IMR-90 (cell line): ENCODE results near the gene DLAT. TPM values are rescaled to one million over a fixed set of nuclear protein-coding genes. Genes with fewer than 3 reads are reported as not detected.

ENCODE experiments used
- ATAC-seq: fragments of 200-7000 bp; cut with Tn5 transposase; 2 replicates; pipeline ENCODE4 v1.9.1; 2020; ENCODE audit warnings: low read depth, mild to moderate bottlenecking, moderate library complexity
- BruUV-seq: library from RNA; stranded (reverse); fragments of 400-500 nt; replicated peaks from 2 replicates; lab custom pipeline; 2021; lab: Mats Ljungman, UMichigan
- CTCF ChIA-PET: fragments of 300-600 bp; formaldehyde crosslinking; extraction: SDS; loops from one replicate; lab custom pipeline; 2021; ENCODE audit warnings: antibody characterized with exemption; lab: Yijun Ruan, JAX
- POLR2A ChIA-PET: fragments of 300-600 bp; sonication (Branson Sonifier 250); formaldehyde crosslinking; loops from one replicate; lab custom pipeline; 2022; ENCODE audit warnings: antibody characterized with exemption; ENCODE audit not compliant: unreplicated experiment; lab: Charles Lee
- DNase-seq: peaks from one replicate; pipeline ENCODE4 v3.0.0; 2013
- H2AFZ ChIP-seq: replicated peaks from 2 replicates; pipeline ENCODE3; 2013; ENCODE audit warnings: low read length, mild to moderate bottlenecking; ENCODE audit not compliant: poor library complexity
- H2AK5ac ChIP-seq: 2 replicates; pipeline ENCODE4 v1.6.1; 2013; ENCODE audit warnings: low read depth, low read length, inconsistent platforms
- H2AK9ac ChIP-seq: replicated peaks from 2 replicates; pipeline ENCODE3; 2013; ENCODE audit warnings: mild to moderate bottlenecking, low read depth, low read length, moderate library complexity; ENCODE audit not compliant: poor library complexity
- H2BK120ac ChIP-seq: 2 replicates; pipeline ENCODE4 v1.6.1; 2013; ENCODE audit warnings: low read depth, low read length, inconsistent platforms
- H2BK15ac ChIP-seq: 3 replicates; pipeline ENCODE4 v1.6.1; 2013; ENCODE audit warnings: low read depth, low read length, inconsistent platforms
- H2BK20ac ChIP-seq: 2 replicates; pipeline ENCODE4 v1.6.1; 2013; ENCODE audit warnings: low read depth, mild to moderate bottlenecking, inconsistent platforms, low read length, moderate library complexity
- H2BK5ac ChIP-seq: 2 replicates; pipeline ENCODE4 v1.6.1; 2013; ENCODE audit warnings: mild to moderate bottlenecking, low read depth, low read length, inconsistent platforms; ENCODE audit not compliant: poor library complexity, severe bottlenecking
- H3K14ac ChIP-seq: replicated peaks from 2 replicates; pipeline ENCODE4 v1.6.1; 2013; ENCODE audit warnings: low read depth, low read length, inconsistent platforms
- H3K18ac ChIP-seq: 2 replicates; pipeline ENCODE4 v1.6.1; 2013; ENCODE audit warnings: low read depth, low read length, control low read depth
- H3K23ac ChIP-seq: 2 replicates; pipeline ENCODE4 v1.6.1; 2013; ENCODE audit warnings: low read depth, low read length, inconsistent platforms
- H3K27ac ChIP-seq: 2 replicates; pipeline ENCODE4 v1.5.1; 2013; ENCODE audit warnings: mild to moderate bottlenecking, control low read depth, low read length; ENCODE audit not compliant: insufficient read depth
- H3K27me3 ChIP-seq: 2 replicates; pipeline ENCODE4 v1.6.1; 2013; ENCODE audit warnings: low read length; ENCODE audit not compliant: control insufficient read depth, insufficient read depth
- H3K36me3 ChIP-seq: 2 replicates; pipeline ENCODE4 v1.6.1; 2013; ENCODE audit warnings: low read length, mixed read lengths; ENCODE audit not compliant: control insufficient read depth, insufficient read depth
- H3K4ac ChIP-seq: 2 replicates; pipeline ENCODE4 v1.6.1; 2013; ENCODE audit warnings: low read depth, low read length, inconsistent platforms
- H3K4me1 ChIP-seq: 2 replicates; pipeline ENCODE4 v1.6.1; 2013; ENCODE audit warnings: low read length, mixed read lengths; ENCODE audit not compliant: control insufficient read depth, insufficient read depth
- H3K4me2 ChIP-seq: 2 replicates; pipeline ENCODE4 v1.6.1; 2013; ENCODE audit warnings: low read depth, mild to moderate bottlenecking, control low read depth, low read length, moderate library complexity
- H3K4me3 ChIP-seq: 2 replicates; pipeline ENCODE4 v1.5.1; 2013; ENCODE audit warnings: low read depth, mild to moderate bottlenecking, control low read depth, low read length, moderate library complexity; ENCODE audit not compliant: insufficient read depth
- H3K56ac ChIP-seq: 2 replicates; pipeline ENCODE4 v1.6.1; 2013; ENCODE audit warnings: low read length, inconsistent platforms; ENCODE audit not compliant: insufficient read depth; ENCODE audit errors: extremely low read depth
- H3K79me1 ChIP-seq, 2 experiments: 2 replicates each; pipeline ENCODE4 v1.6.1; 2013; ENCODE audit warnings: low read length in 2 of 2, inconsistent platforms in 1 of 2, low read depth in 1 of 2
- H3K9ac ChIP-seq: 2 replicates; pipeline ENCODE4 v1.6.1; 2013; ENCODE audit warnings: low read depth, low read length, control low read depth
- H3K9me1 ChIP-seq: 2 replicates; pipeline ENCODE4 v1.6.1; 2013; ENCODE audit warnings: low read length, inconsistent platforms; ENCODE audit not compliant: insufficient read depth
- H3K9me3 ChIP-seq: 2 replicates; pipeline ENCODE4 v1.6.1; 2013; ENCODE audit warnings: low read length; ENCODE audit not compliant: control insufficient read depth, insufficient read depth
- H4K20me1 ChIP-seq: 2 replicates; pipeline ENCODE4 v1.6.1; 2013; ENCODE audit warnings: low read length, inconsistent platforms; ENCODE audit not compliant: insufficient read depth
- H4K5ac ChIP-seq: 2 replicates; pipeline ENCODE4 v1.6.1; 2013; ENCODE audit warnings: mild to moderate bottlenecking, low read depth, low read length, control low read depth
- H4K8ac ChIP-seq, 2 experiments: 2 replicates each; pipeline ENCODE4 v1.6.1; 2013; ENCODE audit warnings: low read depth in 2 of 2, low read length in 2 of 2, control low read depth in 1 of 2, inconsistent platforms in 1 of 2
- H4K91ac ChIP-seq: 2 replicates; pipeline ENCODE4 v1.6.1; 2013; ENCODE audit warnings: low read depth, low read length, inconsistent platforms; ENCODE audit not compliant: insufficient read depth
- BHLHE40 ChIP-seq: fragments of 150-350 bp; IDR thresholded peaks from 2 replicates; pipeline ENCODE4 v1.6.1; 2016; ENCODE audit warnings: mild to moderate bottlenecking, low read depth, low read length
- CEBPB ChIP-seq: IDR thresholded peaks from 2 replicates; pipeline ENCODE4 v1.6.1; 2012; ENCODE audit warnings: low read depth, low read length, improper control_type of control experiment
- CHD1 ChIP-seq: IDR thresholded peaks from 2 replicates; pipeline ENCODE4 v1.6.1; 2012; ENCODE audit warnings: low read depth, low read length, improper control_type of control experiment
- FOS ChIP-seq: fragments of 150-350 bp; IDR thresholded peaks from 2 replicates; pipeline ENCODE4 v1.6.1; 2016; ENCODE audit warnings: low read depth, low read length
- MAFK ChIP-seq: IDR thresholded peaks from 2 replicates; pipeline ENCODE4 v1.6.1; 2012; ENCODE audit warnings: low read depth, low read length, improper control_type of control experiment
- MAZ ChIP-seq: IDR thresholded peaks from 2 replicates; pipeline ENCODE4 v1.6.1; 2012; ENCODE audit warnings: low read depth, mild to moderate bottlenecking, low read length, improper control_type of control experiment, moderate library complexity, borderline replicate concordance
- MXI1 ChIP-seq: IDR thresholded peaks from 2 replicates; pipeline ENCODE4 v1.6.1; 2012; ENCODE audit warnings: low read depth, mild to moderate bottlenecking, low read length, moderate library complexity, borderline replicate concordance
- NFE2L2 ChIP-seq: fragments of 150-350 bp; IDR thresholded peaks from 2 replicates; pipeline ENCODE4 v1.6.1; 2016; ENCODE audit warnings: low read depth, mild to moderate bottlenecking, low read length
- POLR2A ChIP-seq: IDR thresholded peaks from 2 replicates; pipeline ENCODE4 v1.6.1; 2012; ENCODE audit warnings: mild to moderate bottlenecking, low read depth, low read length
- RAD21 ChIP-seq: IDR thresholded peaks from 2 replicates; pipeline ENCODE4 v1.6.1; 2012; ENCODE audit warnings: low read length, improper control_type of control experiment
- RCOR1 ChIP-seq: IDR thresholded peaks from 2 replicates; pipeline ENCODE4 v1.6.1; 2012; ENCODE audit warnings: mild to moderate bottlenecking, low read length, improper control_type of control experiment; ENCODE audit not compliant: insufficient replicate concordance
- RFX5 ChIP-seq: IDR thresholded peaks from 2 replicates; pipeline ENCODE4 v1.8.0; 2012; ENCODE audit warnings: low read depth, mild to moderate bottlenecking, low read length, moderate library complexity
- SMC3 ChIP-seq: fragments of 150-350 bp; IDR thresholded peaks from 2 replicates; pipeline ENCODE4 v1.6.1; 2016; ENCODE audit warnings: low read depth, mild to moderate bottlenecking, antibody characterized with exemption, low read length, moderate library complexity
- WGBS, 2 experiments: methylation state at CpG; one replicate each; pipeline versions ENCODE4 v1.1.5 to v1.1.7; 2013; ENCODE audit warnings: missing lambda C conversion rate in 2 of 2; ENCODE audit not compliant: insufficient read length in 1 of 2; ENCODE audit errors: extremely low coverage in 2 of 2; 5-methylcytosine and 5-hydroxymethylcytosine counted together
- dilution Hi-C: fragments of 300-500 bp; cut with HindIII; formaldehyde crosslinking; loops from one replicate; pipeline ENCODE4 v1.14.3; 2018; ENCODE audit warnings: low sequenced_read_pairs; ENCODE audit not compliant: unreplicated experiment
- in situ Hi-C: fragments of 300-500 bp; cut with MboI; formaldehyde crosslinking; loops from 3 replicates; pipeline ENCODE4 v1.14.3; 2019; ENCODE audit warnings: low sequenced_read_pairs, inconsistent platforms, mixed read lengths
- intact Hi-C: fragments of 100-400 bp; cut with micrococcal nuclease; formaldehyde crosslinking; loops from 2 replicates; pipeline ENCODE4 v1.10.0; 2022
- polyA plus RNA-seq, 3 experiments: library from polyadenylated mRNA; depleted of rRNA; stranded (reverse); fragments of >200 nt; gene quantifications; 2 replicates each; pipeline ENCODE4 v1.2.3, GENCODE V29; 2012; ENCODE audit warnings: low replicate concordance in 1 of 3
- total RNA-seq: library from RNA; depleted of rRNA; stranded (reverse); fragments of >200 nt; gene quantifications from 2 replicates; pipeline ENCODE4 v1.2.3, GENCODE V29; 2012
- TF ChIP-seq, protein P1 (sequence below): conservative IDR thresholded peaks from 2 replicates; pipeline ENCODE4 v1.5.1; 2012; ENCODE audit warnings: mild to moderate bottlenecking, low read depth, low read length, improper control_type of control experiment
- TF ChIP-seq, protein P2 (sequence below): fragments of 150-350 bp; IDR thresholded peaks from 2 replicates; pipeline ENCODE4 v1.6.1; 2017; ENCODE audit warnings: mild to moderate bottlenecking, antibody characterized with exemption, low read length, low read depth
- TF ChIP-seq, protein P3 (sequence below): fragments of 150-350 bp; IDR thresholded peaks from 2 replicates; pipeline ENCODE4 v1.6.1; 2016; ENCODE audit warnings: low read depth, mild to moderate bottlenecking, low read length, moderate library complexity, borderline replicate concordance

DLAT gene
- total and polyA plus RNA-seq, 2 of the 4 experiments (the other 2 are of a cell fraction) = 15.5 to 27.2 TPM

GRCh38 chr11:111990381-111990780 lies 34.8 kb upstream of the DLAT start:
- in situ Hi-C loops (loop anchor here (5.0 to 25.0 kb wide), 2 partner anchors 113 to 403 kb away; partner anchors contain the start of genes CFAP68 and FDXACB1), intact Hi-C loops (no loop called here), dilution Hi-C loops (no loop called here)
- no peak overlapping the region for H3K18ac ChIP-seq
- H3K4me1 ChIP-seq = peaks cover 2% of the 10 kb centered on the region
- H2BK5ac ChIP-seq = no peak overlapping the region
- no peak overlapping the region for H2AFZ ChIP-seq
- no peak overlapping the region for H3K23ac ChIP-seq
- no peak overlapping the region for H3K4me3 ChIP-seq
- CTCF ChIA-PET = no interaction called here
- BruUV-seq = no TSS peak
- H2AK5ac ChIP-seq = no peak overlapping the region
- H3K9ac ChIP-seq = no peak overlapping the region
- no peaks in the 10 kb centered on the region for H3K9me3 ChIP-seq
- POLR2A ChIA-PET = no interaction called here
- no peak overlapping the region for H2AK9ac ChIP-seq
- ATAC-seq = no peak
- H2BK15ac ChIP-seq = no peak overlapping the region
- 0 out of 4 replicates have a peak, but pooled peaks cover 0 to 3% of the 10 kb centered on the region in 2 experiments for H3K79me1 ChIP-seq
- TF ChIP-seq, protein P1, sequence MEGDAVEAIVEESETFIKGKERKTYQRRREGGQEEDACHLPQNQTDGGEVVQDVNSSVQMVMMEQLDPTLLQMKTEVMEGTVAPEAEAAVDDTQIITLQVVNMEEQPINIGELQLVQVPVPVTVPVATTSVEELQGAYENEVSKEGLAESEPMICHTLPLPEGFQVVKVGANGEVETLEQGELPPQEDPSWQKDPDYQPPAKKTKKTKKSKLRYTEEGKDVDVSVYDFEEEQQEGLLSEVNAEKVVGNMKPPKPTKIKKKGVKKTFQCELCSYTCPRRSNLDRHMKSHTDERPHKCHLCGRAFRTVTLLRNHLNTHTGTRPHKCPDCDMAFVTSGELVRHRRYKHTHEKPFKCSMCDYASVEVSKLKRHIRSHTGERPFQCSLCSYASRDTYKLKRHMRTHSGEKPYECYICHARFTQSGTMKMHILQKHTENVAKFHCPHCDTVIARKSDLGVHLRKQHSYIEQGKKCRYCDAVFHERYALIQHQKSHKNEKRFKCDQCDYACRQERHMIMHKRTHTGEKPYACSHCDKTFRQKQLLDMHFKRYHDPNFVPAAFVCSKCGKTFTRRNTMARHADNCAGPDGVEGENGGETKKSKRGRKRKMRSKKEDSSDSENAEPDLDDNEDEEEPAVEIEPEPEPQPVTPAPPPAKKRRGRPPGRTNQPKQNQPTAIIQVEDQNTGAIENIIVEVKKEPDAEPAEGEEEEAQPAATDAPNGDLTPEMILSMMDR = no peak
- TF ChIP-seq, protein P2, sequence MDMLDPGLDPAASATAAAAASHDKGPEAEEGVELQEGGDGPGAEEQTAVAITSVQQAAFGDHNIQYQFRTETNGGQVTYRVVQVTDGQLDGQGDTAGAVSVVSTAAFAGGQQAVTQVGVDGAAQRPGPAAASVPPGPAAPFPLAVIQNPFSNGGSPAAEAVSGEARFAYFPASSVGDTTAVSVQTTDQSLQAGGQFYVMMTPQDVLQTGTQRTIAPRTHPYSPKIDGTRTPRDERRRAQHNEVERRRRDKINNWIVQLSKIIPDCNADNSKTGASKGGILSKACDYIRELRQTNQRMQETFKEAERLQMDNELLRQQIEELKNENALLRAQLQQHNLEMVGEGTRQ = no peak
- TF ChIP-seq RFX5 (no peak), CHD1 (no peak), CEBPB (no peak), RAD21 (no peak), BHLHE40 (no peak), FOS (no peak), MAFK (no peak), MXI1 (no peak), NFE2L2 (no peak), MAZ (no peak), RCOR1 (no peak), POLR2A (no peak), SMC3 (no peak)
- TF ChIP-seq, protein P3, sequence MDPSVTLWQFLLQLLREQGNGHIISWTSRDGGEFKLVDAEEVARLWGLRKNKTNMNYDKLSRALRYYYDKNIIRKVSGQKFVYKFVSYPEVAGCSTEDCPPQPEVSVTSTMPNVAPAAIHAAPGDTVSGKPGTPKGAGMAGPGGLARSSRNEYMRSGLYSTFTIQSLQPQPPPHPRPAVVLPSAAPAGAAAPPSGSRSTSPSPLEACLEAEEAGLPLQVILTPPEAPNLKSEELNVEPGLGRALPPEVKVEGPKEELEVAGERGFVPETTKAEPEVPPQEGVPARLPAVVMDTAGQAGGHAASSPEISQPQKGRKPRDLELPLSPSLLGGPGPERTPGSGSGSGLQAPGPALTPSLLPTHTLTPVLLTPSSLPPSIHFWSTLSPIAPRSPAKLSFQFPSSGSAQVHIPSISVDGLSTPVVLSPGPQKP = no peak
- H3K9me1 ChIP-seq = peaks cover 4% of the 10 kb centered on the region; the same call in 1 of the 2 replicates
- H4K20me1 ChIP-seq = no peaks in the 10 kb centered on the region
- H4K8ac ChIP-seq = no peak overlapping the region
- H2BK20ac ChIP-seq = no peak overlapping the region
- H4K5ac ChIP-seq = no peak overlapping the region
- no peak overlapping the region for H2BK120ac ChIP-seq
- no peak for DNase-seq
- no peak overlapping the region for H3K27ac ChIP-seq
- H3K56ac ChIP-seq = no peak overlapping the region
- no peak overlapping the region for H3K14ac ChIP-seq
- no peaks in the 10 kb centered on the region for H3K27me3 ChIP-seq
- H3K4me2 ChIP-seq = no peak overlapping the region
- H3K4ac ChIP-seq = no peak overlapping the region
- H4K91ac ChIP-seq = no peak overlapping the region
- WGBS, 2 experiments = no CpG with 5 or more reads among the region's 6 CpGs
- peaks cover 18% of the 10 kb centered on the region for H3K36me3 ChIP-seq
